Spinal cord (tissue), 10 donors: ENCODE data around the gene HDDC3. TPM values are rescaled to one million over a fixed set of nuclear protein-coding genes. Genes with fewer than 3 reads are reported as not detected.

Experiments
- DNase-seq, 6 donors: peaks; one replicate each; pipeline versions ENCODE4 v3.0.0 to v3.0.0-alpha.2; 2013 to 2015; ENCODE audit warnings: low spot score in 6 of 6, low read depth in 4 of 6
- H3K27ac ChIP-seq: one replicate; pipeline ENCODE4 v1.5.1; 2013; ENCODE audit warnings: low read depth, low read length, control low read depth
- H3K27me3 ChIP-seq: one replicate; pipeline ENCODE4 v1.6.1; 2013; ENCODE audit warnings: low read length; ENCODE audit not compliant: control insufficient read depth, insufficient read depth
- H3K36me3 ChIP-seq: one replicate; pipeline ENCODE4 v1.6.1; 2013; ENCODE audit warnings: low read length; ENCODE audit not compliant: control insufficient read depth, insufficient read depth
- H3K4me1 ChIP-seq: one replicate; pipeline ENCODE4 v1.6.1; 2013; ENCODE audit warnings: low read length; ENCODE audit not compliant: control insufficient read depth, insufficient read depth
- H3K4me3 ChIP-seq: one replicate; pipeline ENCODE4 v1.5.1; 2013; ENCODE audit warnings: low read depth, low read length, control low read depth
- H3K9me3 ChIP-seq: one replicate; pipeline ENCODE4 v1.6.1; 2013; ENCODE audit warnings: low read length; ENCODE audit not compliant: control insufficient read depth, insufficient read depth
- WGBS: methylation state at CpG from one replicate; pipeline ENCODE4 v1.1.5; 2013; ENCODE audit warnings: missing lambda C conversion rate; ENCODE audit not compliant: insufficient coverage; 5-methylcytosine and 5-hydroxymethylcytosine counted together
- long read RNA-seq, 4 donors: transcript quantifications; one replicate each; lab custom pipeline, GENCODE V29; 2026
- polyA plus RNA-seq, 2 donors: library from polyadenylated mRNA; unstranded; fragments of 120-200 nt; gene quantifications; one replicate each; pipeline ENCODE4 v1.2.1, GENCODE V29; 2013; ENCODE audit not compliant: insufficient read length in 2 of 2
- total RNA-seq, 2 donors: library from RNA; depleted of rRNA in 1 of 2; stranded (reverse); fragments of 120-200 nt in 1 of 2; fragments of >200 nt in 1 of 2; gene quantifications; one replicate each; pipeline versions ENCODE4 v1.2.3 to v1.2.4, GENCODE V29; 2013 to 2014
- donor health status: healthy.

HDDC3 gene, protein sequence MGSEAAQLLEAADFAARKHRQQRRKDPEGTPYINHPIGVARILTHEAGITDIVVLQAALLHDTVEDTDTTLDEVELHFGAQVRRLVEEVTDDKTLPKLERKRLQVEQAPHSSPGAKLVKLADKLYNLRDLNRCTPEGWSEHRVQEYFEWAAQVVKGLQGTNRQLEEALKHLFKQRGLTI
- total RNA-seq: 10 to 100 TPM in 1 of 2 donors, 1 to 10 TPM in 1; 7.6 to 21.7 TPM
- polyA plus RNA-seq: 10 to 100 TPM; 14.6 to 15.5 TPM
- long read RNA-seq, donor 1, transcript HDDC3-202 (4 exons, 1,880 nt): major isoform, 5 of 6 reads
- long read RNA-seq, donor 1, partial matches to known transcripts: 0 of 6 reads
- long read RNA-seq, donor 1, other reads (novel, unspliced or antisense): 0 of 6 reads
- long read RNA-seq, donor 2, transcript HDDC3-202 (4 exons, 1,880 nt): major isoform, 5 of 5 reads
- long read RNA-seq, donor 2, partial matches to known transcripts: 0 of 5 reads
- long read RNA-seq, donor 2, other reads (novel, unspliced or antisense): 0 of 5 reads
- long read RNA-seq, donor 3, partial matches to known transcripts: 0 of 4 reads
- long read RNA-seq, donor 3, other reads (novel, unspliced or antisense): 0 of 4 reads
- long read RNA-seq, donor 4, full-length matches to known transcripts: 17 of 17 reads
- long read RNA-seq, donor 4, partial matches to known transcripts: 0 of 17 reads
- long read RNA-seq, donor 4, other reads (novel, unspliced or antisense): 0 of 17 reads

GRCh38 chr15:90931828-90932659 is at the start of gene HDDC3:
Gene HDDC3 (minus strand): TSS chr15:90932549. CDS start chr15:90932540, 9 bp downstream.
- peaks cover 61% of the 10 kb centered on the region for H3K4me1 ChIP-seq
- peak in 4 of 6 donors; percentile 41 to 94 (median 84) for DNase-seq
- 1% methylated on average over 52 of the region's 52 CpGs for WGBS
- peaks cover 9% of the 10 kb centered on the region for H3K36me3 ChIP-seq
- peak within 1 kb of the TSS; percentile 38 for H3K27ac ChIP-seq
- H3K9me3 ChIP-seq: no peaks in the 10 kb centered on the region
- no peaks in the 10 kb centered on the region for H3K27me3 ChIP-seq
- peak within 1 kb of the TSS; percentile 74 for H3K4me3 ChIP-seq

DNA sequence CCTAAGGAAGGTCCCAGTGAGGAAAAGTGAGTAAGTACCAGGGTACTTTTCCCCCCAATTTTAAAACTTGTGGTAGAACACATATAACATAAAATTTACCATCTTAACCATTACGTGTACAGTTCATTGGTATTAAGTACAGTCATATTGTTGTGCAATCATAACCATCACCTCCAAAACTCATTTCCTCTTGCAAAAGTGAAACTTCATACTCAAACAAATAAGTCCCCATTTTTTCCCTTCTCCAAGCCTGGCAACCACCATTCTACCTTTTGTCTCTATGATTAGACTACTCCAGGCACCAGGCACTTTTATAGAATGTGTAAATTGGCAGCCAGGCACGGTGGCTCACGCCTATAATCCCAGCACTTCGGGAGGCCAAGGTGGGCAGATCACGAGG is 49.8 kb upstream of the HDDC3 start:
- peaks cover 11% of the 10 kb centered on the region for H3K36me3 ChIP-seq
- DNase-seq: no peak
- H3K4me1 ChIP-seq: no peaks in the 10 kb centered on the region
- H3K9me3 ChIP-seq: no peaks in the 10 kb centered on the region
- no peak overlapping the region for H3K4me3 ChIP-seq
- WGBS: 93% methylated on average over 4 of the region's 5 CpGs
- H3K27ac ChIP-seq: no peak overlapping the region
- H3K27me3 ChIP-seq: no peaks in the 10 kb centered on the region

DNA sequence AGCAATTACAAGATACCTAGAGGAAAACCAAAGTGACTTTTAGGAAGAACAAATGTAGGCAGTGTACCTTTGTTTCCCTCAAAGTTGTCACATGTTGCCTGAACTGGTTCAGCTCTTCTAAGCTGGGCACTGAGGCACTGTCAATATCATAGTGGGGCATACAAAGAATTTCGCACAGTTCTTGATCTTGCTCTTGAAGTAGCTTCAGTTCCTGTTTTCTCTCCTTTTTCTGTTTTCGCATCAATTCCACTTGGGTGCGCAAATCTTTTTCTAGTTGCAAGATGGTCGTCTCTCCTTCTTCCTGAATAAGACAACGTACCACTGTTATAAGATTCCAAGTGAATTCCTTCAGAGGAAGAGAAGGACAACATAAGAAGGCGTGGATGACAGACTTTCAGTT is 49.3 kb upstream of the HDDC3 start:
- no peak overlapping the region for H3K4me3 ChIP-seq
- peaks cover 11% of the 10 kb centered on the region for H3K36me3 ChIP-seq
- 70% methylated on average over 2 of the region's 6 CpGs for WGBS

GRCh38 chr15:90979582-90979981 is 47.2 kb upstream of the HDDC3 start:
- no peak for DNase-seq
- Histone ChIP-seq H3K9me3 (no peaks in the 10 kb centered on the region), H3K4me1 (no peaks in the 10 kb centered on the region), H3K27me3 (no peaks in the 10 kb centered on the region), H3K4me3 (no peak overlapping the region), H3K36me3 (peaks cover 17% of the 10 kb centered on the region), H3K27ac (no peak overlapping the region)
- no CpG with 5 or more reads among the region's 1 CpG for WGBS

More for the DNA sequence above, 49.3 kb upstream of the HDDC3 start:
- Histone ChIP-seq H3K9me3 (no peaks in the 10 kb centered on the region), H3K4me1 (no peaks in the 10 kb centered on the region), H3K27ac (no peak overlapping the region), H3K27me3 (no peaks in the 10 kb centered on the region)
- DNase-seq: no peak

DNA sequence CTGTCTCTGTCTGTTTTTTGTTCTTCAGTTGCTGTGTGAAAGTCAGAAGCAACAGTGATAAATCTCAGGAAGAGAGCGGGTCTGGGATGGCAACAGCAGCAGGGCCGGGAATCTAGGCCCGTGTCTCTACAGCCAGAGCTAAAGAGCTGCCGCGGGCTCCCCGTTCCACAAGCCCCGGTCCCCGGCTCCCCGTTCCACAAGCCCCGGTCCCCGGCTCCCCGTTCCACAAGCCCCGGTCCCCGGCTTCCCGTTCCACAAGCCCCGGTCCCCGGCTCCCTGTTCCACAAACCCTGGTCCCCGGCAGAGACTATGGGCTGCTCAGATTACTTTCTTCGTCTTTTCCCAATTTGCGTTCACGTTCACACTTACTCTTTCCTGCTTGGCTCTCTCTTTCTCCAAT is 41.9 kb upstream of the HDDC3 start:
- DNase-seq: no peak
- no peaks in the 10 kb centered on the region for H3K9me3 ChIP-seq
- no peaks in the 10 kb centered on the region for H3K27me3 ChIP-seq
- 95% methylated on average over 20 of the region's 21 CpGs for WGBS
- no peak overlapping the region for H3K4me3 ChIP-seq
- no peaks in the 10 kb centered on the region for H3K4me1 ChIP-seq
- peaks cover 26% of the 10 kb centered on the region for H3K36me3 ChIP-seq
- no peak overlapping the region for H3K27ac ChIP-seq

- H3K27ac ChIP-seq: no peak overlapping the region
- peaks cover 24% of the 10 kb centered on the region for H3K36me3 ChIP-seq
- DNase-seq: no peak
- H3K9me3 ChIP-seq: no peaks in the 10 kb centered on the region
- no peaks in the 10 kb centered on the region for H3K4me1 ChIP-seq
- H3K27me3 ChIP-seq: no peaks in the 10 kb centered on the region
- WGBS: 70% methylated on average over 2 of the region's 5 CpGs
- no peak overlapping the region for H3K4me3 ChIP-seq
Measured at GRCh38 chr15:90972133-90972532, 39.8 kb upstream of the HDDC3 start.

DNA sequence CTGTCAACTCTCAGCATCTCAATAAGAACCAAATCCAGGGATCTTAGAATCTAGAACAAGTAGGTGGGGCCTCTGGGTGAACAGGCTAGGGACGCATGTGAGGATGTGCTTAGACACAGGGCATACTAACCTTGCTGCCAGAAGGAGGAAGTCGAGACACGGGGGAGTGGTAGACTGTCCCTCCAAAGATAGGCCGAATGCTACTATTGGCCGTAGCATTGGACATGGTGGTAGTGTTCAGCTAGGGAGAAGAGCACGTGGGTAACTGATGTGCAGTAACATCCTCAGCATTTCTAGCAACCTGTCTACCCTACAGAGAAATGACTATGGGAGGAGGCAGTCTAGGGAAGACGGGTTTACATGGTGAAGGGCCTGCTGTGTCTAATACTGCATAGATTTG is 37.9 kb upstream of the HDDC3 start:
- H3K4me1 ChIP-seq: no peaks in the 10 kb centered on the region
- no peaks in the 10 kb centered on the region for H3K27me3 ChIP-seq
- peaks cover 35% of the 10 kb centered on the region for H3K36me3 ChIP-seq
- WGBS: 93% methylated on average over 3 of the region's 7 CpGs
- H3K27ac ChIP-seq: no peak overlapping the region
- no peak overlapping the region for H3K4me3 ChIP-seq
- no peak for DNase-seq
- no peaks in the 10 kb centered on the region for H3K9me3 ChIP-seq

DNA sequence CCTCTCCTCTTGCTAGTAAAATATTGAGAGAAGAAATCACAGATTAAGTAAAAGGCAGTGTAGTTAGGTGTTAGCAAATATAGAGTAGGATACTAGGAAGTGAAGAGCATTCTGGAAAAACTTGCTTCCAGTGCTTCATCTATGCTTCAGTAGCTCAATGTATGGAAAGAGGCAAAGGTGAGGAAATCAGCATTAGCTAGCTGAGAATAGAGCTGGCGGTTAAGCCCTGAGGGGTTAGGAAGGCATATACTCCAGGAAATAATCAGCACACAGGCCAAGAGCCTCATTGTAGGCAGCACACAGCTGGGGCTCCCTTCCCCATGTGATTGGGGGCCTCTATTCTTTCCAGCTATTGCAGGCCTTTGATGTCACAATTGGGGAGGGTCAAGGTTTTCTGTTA is 36.1 kb upstream of the HDDC3 start:
- Histone ChIP-seq H3K36me3 (peaks cover 34% of the 10 kb centered on the region), H3K4me3 (no peak overlapping the region), H3K27ac (no peak overlapping the region), H3K4me1 (no peaks in the 10 kb centered on the region), H3K9me3 (no peaks in the 10 kb centered on the region), H3K27me3 (no peaks in the 10 kb centered on the region)
- WGBS: 86% methylated on average over 1 of the region's 1 CpG
- DNase-seq: no peak

- no peaks in the 10 kb centered on the region for H3K9me3 ChIP-seq
- H3K27me3 ChIP-seq: no peaks in the 10 kb centered on the region
- no peak overlapping the region for H3K27ac ChIP-seq
- H3K36me3 ChIP-seq: peaks cover 36% of the 10 kb centered on the region
- no peak overlapping the region for H3K4me3 ChIP-seq
- WGBS: 89% methylated on average over 4 of the region's 5 CpGs
- DNase-seq: no peak
- H3K4me1 ChIP-seq: no peaks in the 10 kb centered on the region
Measured at GRCh38 chr15:90967206-90967605, 34.9 kb upstream of the HDDC3 start.
